Endothelial cell (in vitro differentiated cells): ENCODE measurements around the gene MEOX1. TPM values are rescaled to one million over a fixed set of nuclear protein-coding genes. Genes with fewer than 3 reads are reported as not detected.

Source experiments
- DNase-seq: peaks from one replicate; pipeline ENCODE4 v3.0.0; 2021; ENCODE audit warnings: low spot score
- H3K27ac Mint-ChIP-seq: one replicate; pipeline ENCODE4 v1.8.0; 2021; ENCODE audit warnings: mixed read lengths, inconsistent platforms; ENCODE audit not compliant: unreplicated experiment
- H3K27me3 Mint-ChIP-seq: one replicate; pipeline ENCODE4 v1.8.0; 2021; ENCODE audit warnings: mild to moderate bottlenecking, moderate library complexity, mixed read lengths, inconsistent platforms; ENCODE audit not compliant: unreplicated experiment
- H3K36me3 Mint-ChIP-seq: one replicate; pipeline ENCODE4 v1.8.0; 2021; ENCODE audit warnings: mild to moderate bottlenecking, low read depth, mixed read lengths, inconsistent platforms; ENCODE audit not compliant: unreplicated experiment
- H3K4me1 Mint-ChIP-seq: one replicate; pipeline ENCODE4 v1.8.0; 2021; ENCODE audit warnings: mild to moderate bottlenecking, mixed read lengths, inconsistent platforms; ENCODE audit not compliant: unreplicated experiment
- H3K4me3 Mint-ChIP-seq: one replicate; pipeline ENCODE4 v1.8.0; 2021; ENCODE audit warnings: mild to moderate bottlenecking, mixed read lengths, inconsistent platforms; ENCODE audit not compliant: unreplicated experiment
- H3K9me3 Mint-ChIP-seq: one replicate; pipeline ENCODE4 v1.8.0; 2021; ENCODE audit warnings: mixed read lengths, inconsistent platforms; ENCODE audit not compliant: unreplicated experiment
- total RNA-seq: library from RNA; stranded (reverse); fragmentation: NEBNext Ultra II Directional; extraction: Animal tissue kit (Norgen Biotek cat#: 25700); gene quantifications from one replicate; pipeline ENCODE4 v1.2.1, GENCODE V29; 2021; ENCODE audit not compliant: unreplicated experiment
- TF ChIP-seq, protein P1 (sequence below): fragments of 200-600 bp; sonication (generic); IDR thresholded peaks from one replicate; pipeline ENCODE4 v1.5.0; 2021; ENCODE audit warnings: antibody characterized with exemption; ENCODE audit not compliant: unreplicated experiment

MEOX1 gene
- total RNA-seq, 1 donor from 2014 or later, result 0.10 TPM

DNA sequence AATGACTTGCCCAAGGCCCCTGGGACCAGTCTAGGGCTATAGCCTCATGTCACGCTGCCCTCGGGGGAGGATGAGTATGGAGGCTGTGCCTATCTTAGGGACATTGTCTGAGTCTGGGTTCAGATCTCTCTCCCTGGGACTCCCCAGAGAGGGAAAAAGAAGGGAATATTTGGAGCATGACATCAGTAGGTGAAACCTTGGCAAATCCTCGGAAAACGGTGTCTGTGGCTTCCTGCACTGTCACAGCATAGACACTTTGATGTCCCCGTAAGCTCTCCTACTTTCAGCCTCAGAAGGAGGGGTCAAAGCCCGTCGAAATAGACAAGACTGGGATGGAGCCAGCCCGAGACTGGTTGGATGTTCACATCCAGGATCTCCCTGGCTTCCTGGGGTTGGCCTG, 11.3 kb downstream of the MEOX1 start:
- H3K9me3 Mint-ChIP-seq, result no peaks in the 10 kb centered on the region
- H3K4me3 Mint-ChIP-seq, result no peak overlapping the region
- DNase-seq, result no peak
- TF ChIP-seq, protein P1, sequence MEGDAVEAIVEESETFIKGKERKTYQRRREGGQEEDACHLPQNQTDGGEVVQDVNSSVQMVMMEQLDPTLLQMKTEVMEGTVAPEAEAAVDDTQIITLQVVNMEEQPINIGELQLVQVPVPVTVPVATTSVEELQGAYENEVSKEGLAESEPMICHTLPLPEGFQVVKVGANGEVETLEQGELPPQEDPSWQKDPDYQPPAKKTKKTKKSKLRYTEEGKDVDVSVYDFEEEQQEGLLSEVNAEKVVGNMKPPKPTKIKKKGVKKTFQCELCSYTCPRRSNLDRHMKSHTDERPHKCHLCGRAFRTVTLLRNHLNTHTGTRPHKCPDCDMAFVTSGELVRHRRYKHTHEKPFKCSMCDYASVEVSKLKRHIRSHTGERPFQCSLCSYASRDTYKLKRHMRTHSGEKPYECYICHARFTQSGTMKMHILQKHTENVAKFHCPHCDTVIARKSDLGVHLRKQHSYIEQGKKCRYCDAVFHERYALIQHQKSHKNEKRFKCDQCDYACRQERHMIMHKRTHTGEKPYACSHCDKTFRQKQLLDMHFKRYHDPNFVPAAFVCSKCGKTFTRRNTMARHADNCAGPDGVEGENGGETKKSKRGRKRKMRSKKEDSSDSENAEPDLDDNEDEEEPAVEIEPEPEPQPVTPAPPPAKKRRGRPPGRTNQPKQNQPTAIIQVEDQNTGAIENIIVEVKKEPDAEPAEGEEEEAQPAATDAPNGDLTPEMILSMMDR, result no peak
- H3K27ac Mint-ChIP-seq, result no peak overlapping the region
- peaks cover 2% of the 10 kb centered on the region for H3K27me3 Mint-ChIP-seq
- H3K36me3 Mint-ChIP-seq, result no peaks in the 10 kb centered on the region
- peaks cover 16% of the 10 kb centered on the region for H3K4me1 Mint-ChIP-seq

DNA sequence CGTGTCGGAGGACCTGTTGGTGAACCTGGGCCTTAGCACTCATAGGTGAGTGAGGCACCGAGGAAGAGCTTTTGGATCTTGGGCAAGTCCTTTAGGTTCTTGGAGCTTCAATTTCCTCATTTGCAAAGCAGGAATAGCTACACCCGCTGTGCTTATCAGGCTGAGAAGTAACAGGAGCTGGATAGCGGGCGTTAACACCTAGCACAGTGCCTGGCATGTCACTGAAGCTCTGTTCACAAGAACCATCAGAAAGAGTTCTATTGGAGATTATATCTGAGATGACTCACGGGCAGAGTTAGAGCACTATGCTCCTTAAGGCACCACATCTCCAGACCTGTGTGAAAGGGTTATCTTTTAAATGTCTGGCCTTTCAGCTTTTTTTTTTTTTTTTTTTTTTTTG, 12.8 kb downstream of the MEOX1 start:
- Mint-ChIP-seq H3K4me3 (no peak overlapping the region), H3K27ac (no peak overlapping the region), H3K9me3 (no peaks in the 10 kb centered on the region), H3K27me3 (peaks cover 2% of the 10 kb centered on the region), H3K4me1 (peaks cover 16% of the 10 kb centered on the region), H3K36me3 (no peaks in the 10 kb centered on the region)
- DNase-seq, result no peak
- TF ChIP-seq, protein P1, result no peak

DNA sequence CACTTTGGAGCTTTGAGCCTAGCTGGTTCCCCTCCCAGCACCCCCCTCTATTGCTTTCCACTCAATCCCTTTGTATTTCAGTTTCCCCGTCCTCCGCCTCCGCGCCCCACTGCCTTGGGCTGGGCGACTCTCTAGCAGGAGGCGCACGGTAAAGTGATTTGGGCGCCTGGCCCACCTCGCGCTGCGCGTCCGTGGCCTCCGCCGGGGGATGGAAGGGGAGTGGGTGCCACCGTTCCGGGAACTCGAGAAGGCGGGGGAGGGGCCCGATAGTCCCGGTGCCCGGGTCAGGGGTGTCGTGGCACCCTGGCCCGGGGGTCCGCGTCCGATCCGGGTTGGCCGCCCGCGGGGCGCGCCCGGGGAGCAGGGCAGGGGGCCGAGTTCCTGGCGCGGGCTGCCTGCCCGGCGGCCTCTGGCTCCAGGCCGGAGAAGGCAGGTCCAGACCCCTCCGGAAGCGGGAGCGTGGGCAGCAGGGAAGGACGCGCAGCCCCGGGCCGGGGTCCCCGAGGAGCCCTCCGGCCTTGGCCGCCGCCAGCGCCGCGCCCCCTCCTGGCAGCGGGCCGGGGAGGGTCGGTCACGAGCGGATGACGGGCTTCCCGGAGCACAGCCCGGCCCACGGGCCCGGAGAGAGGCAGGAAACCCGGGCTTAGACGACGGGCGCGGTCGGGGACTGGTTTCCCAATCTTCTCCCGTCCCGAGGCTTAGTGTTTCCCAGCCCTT, 15.8 kb downstream of the MEOX1 start:
- Mint-ChIP-seq H3K4me3 (no peak overlapping the region), H3K27ac (no peak overlapping the region), H3K27me3 (peaks cover 2% of the 10 kb centered on the region), H3K9me3 (no peaks in the 10 kb centered on the region), H3K36me3 (no peaks in the 10 kb centered on the region), H3K4me1 (peaks cover 18% of the 10 kb centered on the region)
- peak; percentile 73 for DNase-seq
- TF ChIP-seq, protein P1, result peak; percentile 35

- no peak overlapping the region for H3K27ac Mint-ChIP-seq
These were observed 16.3 kb downstream of the MEOX1 start for GRCh38 chr17:43645450-43645764.

DNA sequence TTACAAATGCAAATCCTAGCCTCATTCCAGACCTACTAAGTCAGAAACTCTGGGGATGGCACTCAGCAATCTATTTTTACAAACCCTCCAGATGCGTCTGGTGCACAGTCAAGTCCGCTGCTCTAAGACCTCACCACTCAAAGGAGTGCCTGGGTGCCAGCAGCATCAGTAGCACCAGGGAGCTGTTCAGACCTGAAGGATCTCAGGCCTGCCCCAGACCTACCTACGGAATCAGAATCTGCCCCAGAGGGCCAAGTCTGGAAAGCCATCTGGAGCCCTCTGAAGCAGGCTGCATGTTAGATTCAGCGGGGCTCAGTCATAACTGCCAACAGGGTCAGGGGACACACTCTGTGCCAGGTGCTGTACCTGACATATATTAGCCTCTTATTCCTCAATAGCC, 17.6 kb downstream of the MEOX1 start:
- H3K4me3 Mint-ChIP-seq, result no peak overlapping the region
- peak overlapping the region; percentile 71 for H3K27ac Mint-ChIP-seq
- no peak for DNase-seq
- no peaks in the 10 kb centered on the region for H3K36me3 Mint-ChIP-seq
- no peaks in the 10 kb centered on the region for H3K27me3 Mint-ChIP-seq
- peaks cover 18% of the 10 kb centered on the region for H3K4me1 Mint-ChIP-seq
- TF ChIP-seq, protein P1, result no peak
- H3K9me3 Mint-ChIP-seq, result no peaks in the 10 kb centered on the region

More at GRCh38 chr17:43645450-43645764, 16.3 kb downstream of the MEOX1 start:
- no peak for DNase-seq
- no peaks in the 10 kb centered on the region for H3K9me3 Mint-ChIP-seq
- no peaks in the 10 kb centered on the region for H3K27me3 Mint-ChIP-seq
- no peak overlapping the region for H3K4me3 Mint-ChIP-seq
- peaks cover 18% of the 10 kb centered on the region for H3K4me1 Mint-ChIP-seq
- H3K36me3 Mint-ChIP-seq, result no peaks in the 10 kb centered on the region
- TF ChIP-seq, protein P1, result no peak
